DMS 273 (cell line): ENCODE data around the gene RESP18.

ENCODE experiments used
- DNase-seq: peaks from one replicate; lab custom pipeline; 2025; ENCODE audit not compliant: unreplicated experiment; lab: John Stamatoyannopoulos, UW

The RESP18 gene

DNA sequence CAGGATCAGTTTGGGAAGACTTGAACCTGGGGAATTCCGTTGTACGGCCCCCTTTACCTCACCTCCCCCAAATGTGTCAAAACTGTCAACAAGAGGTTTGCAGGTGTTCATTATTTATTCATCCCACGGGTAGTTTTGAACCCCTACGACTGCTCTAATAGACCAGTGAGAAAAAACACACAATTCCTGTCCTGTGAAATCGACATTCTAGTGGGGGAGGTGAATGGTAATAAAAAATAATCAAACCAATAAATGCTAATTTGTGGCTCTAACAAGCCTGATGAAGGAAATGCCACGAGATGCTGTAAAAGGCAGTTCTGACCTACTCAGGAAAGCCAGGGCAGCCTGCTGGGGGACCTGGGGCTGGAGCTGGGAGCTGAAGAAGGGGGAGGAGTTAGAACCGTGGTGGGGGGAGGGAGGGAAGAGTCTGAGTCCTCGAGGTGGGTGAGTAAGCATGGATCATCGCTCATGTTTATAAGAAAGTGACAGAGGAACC, 53.8 kb downstream of the RESP18 start:
- DNase-seq, result no peak

DNA sequence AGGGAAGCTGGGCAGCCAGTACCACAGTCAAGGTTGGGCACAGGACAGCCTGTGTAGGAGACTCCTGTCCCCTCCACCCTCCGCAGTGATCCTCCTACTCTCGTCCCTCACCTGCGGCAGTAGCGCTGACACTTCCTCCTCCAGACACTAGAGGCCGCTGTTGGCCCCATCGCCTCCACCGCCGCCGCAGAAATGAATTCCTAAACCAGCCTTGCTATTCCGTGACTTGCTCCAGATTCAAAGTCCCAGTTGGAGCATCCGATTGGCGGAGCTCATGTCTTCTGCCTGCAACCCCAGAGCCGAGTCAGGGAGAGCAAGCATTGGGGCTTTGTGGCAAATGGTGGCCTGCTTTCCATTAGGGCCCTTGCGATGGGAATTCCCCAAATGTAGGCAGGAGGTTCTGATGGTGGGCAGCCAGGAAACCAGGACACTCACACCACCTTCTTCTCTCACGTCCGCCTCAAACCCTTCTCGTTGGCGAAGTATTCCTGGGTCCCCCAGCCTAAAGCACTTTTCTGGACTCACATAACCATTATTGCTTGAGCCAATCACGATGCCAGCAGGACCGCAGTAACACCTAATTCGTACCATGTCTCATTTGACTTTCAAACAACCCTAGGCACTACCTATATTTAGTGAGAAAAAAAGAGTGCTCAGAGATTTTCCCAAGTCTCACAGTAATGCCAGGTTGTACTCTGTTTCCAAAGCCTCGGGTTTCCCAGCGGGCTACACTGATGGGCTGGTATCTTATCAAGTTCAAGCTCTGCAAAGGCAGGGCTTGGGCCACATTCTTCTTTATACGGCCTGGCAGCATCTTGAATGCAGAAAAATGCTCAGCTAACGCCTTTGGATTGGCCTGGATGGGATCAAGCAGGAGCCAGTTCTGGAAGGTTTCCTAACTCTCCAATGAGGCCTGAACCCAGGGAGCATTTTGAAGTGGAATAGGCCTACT, 54.6 kb downstream of the RESP18 start:
- peak; percentile 88 for DNase-seq
